HG03045 (cell line): ENCODE results near the gene VGLL4.
A peak's percentile ranks its signal among the peaks of the same experiment; 100 is the strongest.
"Not testable (repeated sequence)": the region's sequence is repeated elsewhere in the genome, so short reads cannot be mapped to it uniquely, and the experiment has no call there.

Experiments used
- ATAC-seq: cut with Tn5 transposase; IDR thresholded peaks from one replicate; pipeline ENCODE4 v1.9.1; 2021; ENCODE audit warnings: mild to moderate bottlenecking, moderate library complexity; ENCODE audit not compliant: unreplicated experiment

Gene VGLL4

GRCh38 chr3:11588755-11589154 is 55.0 kb downstream of the VGLL4 start:
- ATAC-seq, result no peak

- no peak for ATAC-seq
Measured at GRCh38 chr3:11588338-11588737, 55.4 kb downstream of the VGLL4 start.

- ATAC-seq, result no peak
Measured at GRCh38 chr3:11587766-11588165, 55.9 kb downstream of the VGLL4 start.

- no peak for ATAC-seq
Measured at GRCh38 chr3:11584570-11584969, 59.1 kb downstream of the VGLL4 start.

GRCh38 chr3:11583638-11584046 is 60.1 kb downstream of the VGLL4 start:
- no peak for ATAC-seq

GRCh38 chr3:11583235-11583634 is 60.5 kb downstream of the VGLL4 start:
- ATAC-seq, result no peak

GRCh38 chr3:11582191-11582968 is 61.3 kb downstream of the VGLL4 start:
- peak; percentile 61 for ATAC-seq

GRCh38 chr3:11581237-11582190 is 62.2 kb downstream of the VGLL4 start:
- no peak for ATAC-seq

- no peak for ATAC-seq
Measured at GRCh38 chr3:11580645-11581044, 63.1 kb downstream of the VGLL4 start.

- no peak for ATAC-seq
Measured at GRCh38 chr3:11578169-11578568, 65.5 kb downstream of the VGLL4 start.

GRCh38 chr3:11576453-11576852 is 67.3 kb downstream of the VGLL4 start:
- ATAC-seq, result no peak

GRCh38 chr3:11575677-11576076 is 68.0 kb downstream of the VGLL4 start:
- no peak for ATAC-seq

GRCh38 chr3:11574981-11575669 is 68.6 kb downstream of the VGLL4 start:
- ATAC-seq, result no peak

- not testable (repeated sequence) for ATAC-seq
Measured at GRCh38 chr3:11572660-11573059, 71.1 kb downstream of the VGLL4 start.

GRCh38 chr3:11570789-11571495 is 72.8 kb downstream of the VGLL4 start:
- ATAC-seq, result no peak

GRCh38 chr3:11570251-11570650 is 73.5 kb downstream of the VGLL4 start:
- ATAC-seq, result no peak

GRCh38 chr3:11569156-11569741 is 74.5 kb downstream of the VGLL4 start:
- ATAC-seq, result no peak

GRCh38 chr3:11568503-11569155 is 75.1 kb downstream of the VGLL4 start:
- no peak for ATAC-seq

GRCh38 chr3:11567516-11568467 is 75.9 kb downstream of the VGLL4 start:
- no peak for ATAC-seq
